ENCODE results near the gene PRR19. TPM values are rescaled to one million over a fixed set of nuclear protein-coding genes. Genes with fewer than 3 reads are reported as not detected.

Gene PRR19
- total RNA-seq, 1 experiment from 2014 or later: not detected

- H3K36me3 ChIP-seq (ENCODE audit: low read depth, low read length): no peaks in the 10 kb centered on the region
- ChIA-PET POLR2A (ENCODE audit: unreplicated experiment) (no interaction called here), CTCF (no interaction called here)
- H3F3A ChIP-seq (ENCODE audit: low read length, unreplicated experiment): no peaks in the 10 kb centered on the region
- H2AFZ ChIP-seq (ENCODE audit: low read length): no peak overlapping the region
- H3K79me2 ChIP-seq (ENCODE audit: low read length): peaks cover 26% of the 10 kb centered on the region
- H3K4me2 ChIP-seq (ENCODE audit: low read length): no peak overlapping the region
- H3K27ac ChIP-seq (ENCODE audit: low read length): no peak overlapping the region
- DNase-seq (no peak), ATAC-seq (no peak)
- no peaks in the 10 kb centered on the region for H3K27me3 ChIP-seq (ENCODE audit: low read length)
- intact Hi-C loops (cut with micrococcal nuclease): no loop called here
- no TSS peak for BruUV-seq (replicated peaks)
- no peak for TF ChIP-seq EZH2 (IDR thresholded peaks at IDR 0.05; ENCODE audit: low read length, unreplicated experiment)
- TF ChIP-seq, protein P1, sequence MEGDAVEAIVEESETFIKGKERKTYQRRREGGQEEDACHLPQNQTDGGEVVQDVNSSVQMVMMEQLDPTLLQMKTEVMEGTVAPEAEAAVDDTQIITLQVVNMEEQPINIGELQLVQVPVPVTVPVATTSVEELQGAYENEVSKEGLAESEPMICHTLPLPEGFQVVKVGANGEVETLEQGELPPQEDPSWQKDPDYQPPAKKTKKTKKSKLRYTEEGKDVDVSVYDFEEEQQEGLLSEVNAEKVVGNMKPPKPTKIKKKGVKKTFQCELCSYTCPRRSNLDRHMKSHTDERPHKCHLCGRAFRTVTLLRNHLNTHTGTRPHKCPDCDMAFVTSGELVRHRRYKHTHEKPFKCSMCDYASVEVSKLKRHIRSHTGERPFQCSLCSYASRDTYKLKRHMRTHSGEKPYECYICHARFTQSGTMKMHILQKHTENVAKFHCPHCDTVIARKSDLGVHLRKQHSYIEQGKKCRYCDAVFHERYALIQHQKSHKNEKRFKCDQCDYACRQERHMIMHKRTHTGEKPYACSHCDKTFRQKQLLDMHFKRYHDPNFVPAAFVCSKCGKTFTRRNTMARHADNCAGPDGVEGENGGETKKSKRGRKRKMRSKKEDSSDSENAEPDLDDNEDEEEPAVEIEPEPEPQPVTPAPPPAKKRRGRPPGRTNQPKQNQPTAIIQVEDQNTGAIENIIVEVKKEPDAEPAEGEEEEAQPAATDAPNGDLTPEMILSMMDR (conservative IDR thresholded peaks at IDR 0.05; ENCODE audit: low read depth, low read length): no peak
- peaks cover 17% of the 10 kb centered on the region for H3K4me1 ChIP-seq (ENCODE audit: insufficient read depth, low read length)
- H4K20me1 ChIP-seq (ENCODE audit: low read length): no peaks in the 10 kb centered on the region
- H3K4me3 ChIP-seq (ENCODE audit: low read length): no peak overlapping the region
- no peak overlapping the region for H3K9ac ChIP-seq (ENCODE audit: low read length)
- no peaks in the 10 kb centered on the region for H3K9me2 ChIP-seq (replicated peaks; ENCODE audit: low read length)
- H3K9me3 ChIP-seq (ENCODE audit: low read length): no peaks in the 10 kb centered on the region
Observed at GRCh38 chr19:42274065-42274682, 27.8 kb upstream of the PRR19 start.

DNA sequence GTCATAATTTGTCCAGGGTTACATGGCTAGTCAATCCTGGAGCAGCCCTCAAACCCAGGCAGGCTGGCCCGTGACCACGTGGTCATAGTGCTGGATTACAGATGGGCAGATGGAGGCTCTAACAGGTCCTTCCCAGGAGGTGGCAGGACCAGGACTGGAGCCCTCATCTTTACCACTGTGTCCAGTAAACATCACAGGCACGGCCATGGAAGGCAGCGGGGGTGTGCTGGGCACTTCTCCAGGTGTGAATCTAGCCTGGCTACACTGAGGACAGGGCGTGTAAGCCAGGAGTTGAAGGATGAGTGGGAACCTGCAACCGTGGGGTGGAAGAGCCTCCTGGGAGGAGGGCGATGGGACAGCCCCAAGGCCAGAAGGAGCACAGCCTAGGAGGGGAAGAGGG is 26.8 kb upstream of the PRR19 start:
- Histone ChIP-seq H3K9me3 (ENCODE audit: low read length) (no peaks in the 10 kb centered on the region), H3K27me3 (ENCODE audit: low read length) (no peaks in the 10 kb centered on the region), H3K79me2 (ENCODE audit: low read length) (peaks cover 19% of the 10 kb centered on the region), H3K4me1 (ENCODE audit: insufficient read depth, low read length) (peaks cover 12% of the 10 kb centered on the region), H3K9ac (ENCODE audit: low read length) (no peak overlapping the region), H2AFZ (ENCODE audit: low read length) (no peak overlapping the region), H3K27ac (ENCODE audit: low read length) (no peak overlapping the region), H3F3A (ENCODE audit: low read length, unreplicated experiment) (no peaks in the 10 kb centered on the region), H4K20me1 (ENCODE audit: low read length) (no peaks in the 10 kb centered on the region), H3K4me3 (ENCODE audit: low read length) (no peak overlapping the region), H3K9me2 (replicated peaks; ENCODE audit: low read length) (no peaks in the 10 kb centered on the region), H3K4me2 (ENCODE audit: low read length) (no peak overlapping the region), H3K36me3 (ENCODE audit: low read depth, low read length) (no peaks in the 10 kb centered on the region)
- CTCF ChIA-PET: no interaction called here
- TF ChIP-seq EZH2phosphoT487 (IDR thresholded peaks at IDR 0.05; ENCODE audit: borderline replicate concordance, low read length) (no peak), EZH2 (IDR thresholded peaks at IDR 0.05; ENCODE audit: low read length, unreplicated experiment) (no peak)
- TF ChIP-seq, protein P1 (conservative IDR thresholded peaks at IDR 0.05; ENCODE audit: low read depth, low read length): no peak
- DNase-seq (no peak), ATAC-seq (no peak)
- no TSS peak for BruUV-seq (replicated peaks)
- POLR2A ChIA-PET (ENCODE audit: unreplicated experiment): no interaction called here
- intact Hi-C loops (cut with micrococcal nuclease): no loop called here

- Histone ChIP-seq H4K20me1 (ENCODE audit: low read length) (no peaks in the 10 kb centered on the region), H3K9ac (ENCODE audit: low read length) (no peak overlapping the region), H3K9me2 (replicated peaks; ENCODE audit: low read length) (no peaks in the 10 kb centered on the region), H3K4me2 (ENCODE audit: low read length) (no peak overlapping the region), H3K4me1 (ENCODE audit: insufficient read depth, low read length) (peaks cover 8% of the 10 kb centered on the region), H3K27me3 (ENCODE audit: low read length) (no peaks in the 10 kb centered on the region), H3K27ac (ENCODE audit: low read length) (no peak overlapping the region), H2AFZ (ENCODE audit: low read length) (no peak overlapping the region), H3K36me3 (ENCODE audit: low read depth, low read length) (no peaks in the 10 kb centered on the region), H3K4me3 (ENCODE audit: low read length) (no peak overlapping the region), H3F3A (ENCODE audit: low read length, unreplicated experiment) (no peaks in the 10 kb centered on the region), H3K9me3 (ENCODE audit: low read length) (no peaks in the 10 kb centered on the region), H3K79me2 (ENCODE audit: low read length) (peaks cover 15% of the 10 kb centered on the region)
- DNase-seq (no peak), ATAC-seq (no peak)
- intact Hi-C loops (cut with micrococcal nuclease): no loop called here
- CTCF ChIA-PET: no interaction called here
- POLR2A ChIA-PET (ENCODE audit: unreplicated experiment): no interaction called here
- TF ChIP-seq EZH2phosphoT487 (IDR thresholded peaks at IDR 0.05; ENCODE audit: borderline replicate concordance, low read length): no peak
- no peak for TF ChIP-seq EZH2 (IDR thresholded peaks at IDR 0.05; ENCODE audit: low read length, unreplicated experiment)
- TF ChIP-seq, protein P1 (conservative IDR thresholded peaks at IDR 0.05; ENCODE audit: low read depth, low read length): no peak
- no TSS peak for BruUV-seq (replicated peaks)
Observed at GRCh38 chr19:42275517-42275916, 26.4 kb upstream of the PRR19 start.

Data from PC-3 (cell line).